GM12873 (cell line): Measurements from ENCODE around the gene CMSS1.
A peak's percentile ranks its signal among the peaks of the same experiment; 100 is the strongest.

Experiments used
- CTCF ChIP-seq: IDR thresholded peaks from 2 replicates; pipeline ENCODE4 v1.5.1; 2012; ENCODE audit warnings: low read depth, mild to moderate bottlenecking, moderate library complexity, low read length, control low read depth; ENCODE audit not compliant: insufficient read depth; ENCODE audit errors: missing control alignments

The CMSS1 gene

GRCh38 chr3:100067589-100067988 lies 249.9 kb downstream of the CMSS1 start:
- TF ChIP-seq CTCF, result no peak

- peak; percentile 81 for TF ChIP-seq CTCF
These were observed 251.2 kb downstream of the CMSS1 start for GRCh38 chr3:100068826-100069225.

- TF ChIP-seq CTCF, result no peak
These were observed 251.8 kb downstream of the CMSS1 start for GRCh38 chr3:100069472-100069871.

GRCh38 chr3:100072326-100073048 lies 254.8 kb downstream of the CMSS1 start:
- TF ChIP-seq CTCF, result no peak

GRCh38 chr3:100073049-100073713 lies 255.5 kb downstream of the CMSS1 start:
- no peak for TF ChIP-seq CTCF

GRCh38 chr3:100073714-100074307 lies 256.1 kb downstream of the CMSS1 start:
- no peak for TF ChIP-seq CTCF

GRCh38 chr3:100075196-100075595 lies 257.5 kb downstream of the CMSS1 start:
- no peak for TF ChIP-seq CTCF
